BLaER1 (cell line): ENCODE data around the gene COL4A6.
A peak's percentile ranks its signal among the peaks of the same experiment; 100 is the strongest.
"Not testable (repeated sequence)": the region's sequence is repeated elsewhere in the genome, so short reads cannot be mapped to it uniquely, and the experiment has no call there.

Source experiments
- H3K27ac ChIP-seq: shearing (Covaris generic); formaldehyde crosslinking; 2 replicates; pipeline ENCODE4 v1.8.1; 2022
- H3K27me3 ChIP-seq: shearing (Covaris generic); formaldehyde crosslinking; 2 replicates; pipeline ENCODE4 v1.8.1; 2022
- H3K36me3 ChIP-seq: shearing (Covaris generic); formaldehyde crosslinking; 2 replicates; pipeline ENCODE4 v1.8.1; 2022
- H3K4me1 ChIP-seq: shearing (Covaris generic); formaldehyde crosslinking; 2 replicates; pipeline ENCODE4 v1.8.1; 2022
- H3K4me2 ChIP-seq: shearing (Covaris generic); formaldehyde crosslinking; 2 replicates; pipeline ENCODE4 v1.8.1; 2022
- H3K4me3 ChIP-seq: shearing (Covaris generic); formaldehyde crosslinking; 2 replicates; pipeline ENCODE4 v1.8.1; 2022
- H3K9ac ChIP-seq: shearing (Covaris generic); formaldehyde crosslinking; 2 replicates; pipeline ENCODE4 v1.8.1; 2022
- H3K9me3 ChIP-seq: shearing (Covaris generic); formaldehyde crosslinking; 2 replicates; pipeline ENCODE4 v1.8.1; 2022
- H4K20me1 ChIP-seq: shearing (Covaris generic); formaldehyde crosslinking; 2 replicates; pipeline ENCODE4 v1.8.1; 2022
- Cebpa-rat ChIP-seq: shearing (Covaris generic); IDR thresholded peaks from 2 replicates; pipeline ENCODE4 v1.8.1; 2022

COL4A6 gene

GRCh38 chrX:108380222-108380621 is 58.0 kb downstream of the COL4A6 start:
- peaks cover 50% of the 10 kb centered on the region for H3K27me3 ChIP-seq
- H3K4me3 ChIP-seq: no peak overlapping the region
- H3K9ac ChIP-seq: no peak overlapping the region
- no peak overlapping the region for H3K27ac ChIP-seq
- no peak overlapping the region for H3K4me2 ChIP-seq
- H4K20me1 ChIP-seq: no peaks in the 10 kb centered on the region
- no peak for TF ChIP-seq Cebpa-rat
- H3K4me1 ChIP-seq: no peaks in the 10 kb centered on the region
- no peaks in the 10 kb centered on the region for H3K9me3 ChIP-seq
- no peaks in the 10 kb centered on the region for H3K36me3 ChIP-seq

- not testable (repeated sequence) for H4K20me1 ChIP-seq, H3K9me3 ChIP-seq, H3K9ac ChIP-seq, H3K4me1 ChIP-seq, H3K4me3 ChIP-seq, H3K27ac ChIP-seq, H3K36me3 ChIP-seq, H3K4me2 ChIP-seq
- peaks cover 73% of the 10 kb centered on the region for H3K27me3 ChIP-seq
These were observed 61.4 kb downstream of the COL4A6 start for GRCh38 chrX:108376821-108377220.

GRCh38 chrX:108375591-108375990 is 62.6 kb downstream of the COL4A6 start:
- H3K4me3 ChIP-seq, H3K9ac ChIP-seq, H3K4me2 ChIP-seq, H3K36me3 ChIP-seq, H3K9me3 ChIP-seq, H3K4me1 ChIP-seq, H3K27ac ChIP-seq, H4K20me1 ChIP-seq: not testable (repeated sequence)
- H3K27me3 ChIP-seq: peaks cover 76% of the 10 kb centered on the region

- Histone ChIP-seq H4K20me1 (peaks cover 6% of the 10 kb centered on the region; the same call in 1 of the 2 replicates), H3K9ac (no peak overlapping the region), H3K4me2 (no peak overlapping the region), H3K36me3 (no peaks in the 10 kb centered on the region), H3K4me1 (no peaks in the 10 kb centered on the region), H3K4me3 (no peak overlapping the region), H3K9me3 (no peaks in the 10 kb centered on the region), H3K27me3 (peaks cover 78% of the 10 kb centered on the region), H3K27ac (no peak overlapping the region)
- TF ChIP-seq Cebpa-rat: no peak
These were observed 71.4 kb downstream of the COL4A6 start for GRCh38 chrX:108366644-108367406.

GRCh38 chrX:108362026-108362425 is 76.2 kb downstream of the COL4A6 start:
- H3K4me2 ChIP-seq: no peak overlapping the region
- no peak for TF ChIP-seq Cebpa-rat
- no peak overlapping the region for H3K27ac ChIP-seq
- H3K9me3 ChIP-seq: no peaks in the 10 kb centered on the region
- H3K4me1 ChIP-seq: peaks cover 6% of the 10 kb centered on the region; the same call in 1 of the 2 replicates
- peaks cover 6% of the 10 kb centered on the region; the same call in 1 of the 2 replicates for H4K20me1 ChIP-seq
- no peak overlapping the region for H3K4me3 ChIP-seq
- no peak overlapping the region for H3K9ac ChIP-seq
- H3K27me3 ChIP-seq: peaks cover 91% of the 10 kb centered on the region
- no peaks in the 10 kb centered on the region for H3K36me3 ChIP-seq

GRCh38 chrX:108361316-108361715 is 76.9 kb downstream of the COL4A6 start:
- no peak for TF ChIP-seq Cebpa-rat

GRCh38 chrX:108359806-108360602 is 78.2 kb downstream of the COL4A6 start:
- Histone ChIP-seq H3K9ac (no peak overlapping the region), H3K4me3 (no peak overlapping the region), H3K27me3 (peaks cover 88% of the 10 kb centered on the region), H3K4me1 (peaks cover 6% of the 10 kb centered on the region; the same call in 1 of the 2 replicates), H3K27ac (no peak overlapping the region), H3K36me3 (no peaks in the 10 kb centered on the region), H3K9me3 (no peaks in the 10 kb centered on the region), H4K20me1 (peaks cover 6% of the 10 kb centered on the region; the same call in 1 of the 2 replicates), H3K4me2 (no peak overlapping the region)
- no peak for TF ChIP-seq Cebpa-rat

More at GRCh38 chrX:108361316-108361715, 76.9 kb downstream of the COL4A6 start:
- Histone ChIP-seq H3K4me1 (peaks cover 6% of the 10 kb centered on the region; the same call in 1 of the 2 replicates), H4K20me1 (peaks cover 6% of the 10 kb centered on the region; the same call in 1 of the 2 replicates), H3K9me3 (no peaks in the 10 kb centered on the region), H3K27me3 (peaks cover 91% of the 10 kb centered on the region), H3K27ac (no peak overlapping the region), H3K4me3 (no peak overlapping the region), H3K9ac (no peak overlapping the region), H3K36me3 (no peaks in the 10 kb centered on the region), H3K4me2 (no peak overlapping the region)

GRCh38 chrX:108353452-108353851 is 84.8 kb downstream of the COL4A6 start:
- H3K9me3 ChIP-seq: no peaks in the 10 kb centered on the region
- H3K9ac ChIP-seq: no peak overlapping the region
- H3K4me1 ChIP-seq: no peaks in the 10 kb centered on the region
- H3K27ac ChIP-seq: no peak overlapping the region
- H3K4me2 ChIP-seq: no peak overlapping the region
- H4K20me1 ChIP-seq: no peaks in the 10 kb centered on the region
- H3K4me3 ChIP-seq: no peak overlapping the region
- peaks cover 89% of the 10 kb centered on the region for H3K27me3 ChIP-seq
- TF ChIP-seq Cebpa-rat: no peak
- no peaks in the 10 kb centered on the region for H3K36me3 ChIP-seq

- H3K4me2 ChIP-seq: no peak overlapping the region
- H3K27ac ChIP-seq: no peak overlapping the region
- H4K20me1 ChIP-seq: peaks cover 5% of the 10 kb centered on the region; the same call in 1 of the 2 replicates
- H3K4me1 ChIP-seq: no peaks in the 10 kb centered on the region
- no peaks in the 10 kb centered on the region for H3K36me3 ChIP-seq
- H3K27me3 ChIP-seq: peaks cover 82% of the 10 kb centered on the region
- H3K9me3 ChIP-seq: no peaks in the 10 kb centered on the region
- no peak overlapping the region for H3K4me3 ChIP-seq
- no peak overlapping the region for H3K9ac ChIP-seq
- TF ChIP-seq Cebpa-rat: peak; percentile 53; the same call in 1 of the 2 replicates
These were observed 89.0 kb downstream of the COL4A6 start for GRCh38 chrX:108349210-108349609.

GRCh38 chrX:108348525-108348924 is 89.7 kb downstream of the COL4A6 start:
- Histone ChIP-seq H3K27me3 (peaks cover 82% of the 10 kb centered on the region), H3K9ac (no peak overlapping the region), H3K36me3 (no peaks in the 10 kb centered on the region), H3K4me2 (no peak overlapping the region), H3K4me1 (no peaks in the 10 kb centered on the region), H4K20me1 (peaks cover 5% of the 10 kb centered on the region; the same call in 1 of the 2 replicates), H3K27ac (no peak overlapping the region), H3K9me3 (no peaks in the 10 kb centered on the region), H3K4me3 (no peak overlapping the region)
- no peak for TF ChIP-seq Cebpa-rat
